BE2C (cell line): ENCODE data around the gene MMP2.

ENCODE experiments used
- DNase-seq: peaks from one replicate; pipeline ENCODE4 v3.0.0-alpha.2; 2020
- H3K27me3 ChIP-seq: fragments of 250-450 bp; sonication (Bioruptor Pico); 2 replicates; pipeline ENCODE4 v1.5.1; 2020; ENCODE audit warnings: mild to moderate bottlenecking
- H3K36me3 ChIP-seq: fragments of 250-450 bp; sonication (Bioruptor Pico); 2 replicates; pipeline ENCODE4 v1.5.1; 2020; ENCODE audit warnings: mild to moderate bottlenecking
- H3K4me1 ChIP-seq: fragments of 250-450 bp; sonication (Bioruptor Pico); 2 replicates; pipeline ENCODE4 v1.5.1; 2020
- H3K4me3 ChIP-seq: 2 replicates; pipeline ENCODE4 v1.5.1; 2011; ENCODE audit warnings: low read depth, low read length
- H3K9me3 ChIP-seq: fragments of 250-450 bp; sonication (Bioruptor Pico); 2 replicates; pipeline ENCODE4 v1.5.1; 2020
- CTCF ChIP-seq: IDR thresholded peaks from 2 replicates; pipeline ENCODE4 v1.5.1; 2012; ENCODE audit warnings: mild to moderate bottlenecking, low read depth, low read length

Gene MMP2

GRCh38 chr16:55465077-55465896, 13.7 kb upstream of the MMP2 start:
- Histone ChIP-seq H3K4me3 (peak overlapping the region; percentile 47), H3K9me3 (no peaks in the 10 kb centered on the region), H3K27me3 (no peaks in the 10 kb centered on the region), H3K36me3 (no peaks in the 10 kb centered on the region), H3K4me1 (peaks cover under 1% of the 10 kb centered on the region)
- peak; percentile 91 for DNase-seq
- TF ChIP-seq CTCF: peak; percentile 100

GRCh38 chr16:55466209-55466608, 12.8 kb upstream of the MMP2 start:
- Histone ChIP-seq H3K9me3 (no peaks in the 10 kb centered on the region), H3K4me3 (no peak overlapping the region), H3K27me3 (no peaks in the 10 kb centered on the region), H3K36me3 (no peaks in the 10 kb centered on the region), H3K4me1 (peaks cover 8% of the 10 kb centered on the region)
- no peak; the same call in 1 of the 2 replicates for TF ChIP-seq CTCF
- DNase-seq: no peak

GRCh38 chr16:55467898-55468297, 11.1 kb upstream of the MMP2 start:
- Histone ChIP-seq H3K36me3 (no peaks in the 10 kb centered on the region), H3K27me3 (no peaks in the 10 kb centered on the region), H3K9me3 (no peaks in the 10 kb centered on the region), H3K4me3 (no peak overlapping the region), H3K4me1 (peaks cover 8% of the 10 kb centered on the region)
- DNase-seq: no peak
- no peak for TF ChIP-seq CTCF

- Histone ChIP-seq H3K9me3 (no peaks in the 10 kb centered on the region), H3K4me3 (no peak overlapping the region), H3K4me1 (peaks cover 8% of the 10 kb centered on the region), H3K27me3 (no peaks in the 10 kb centered on the region), H3K36me3 (no peaks in the 10 kb centered on the region)
- no peak for TF ChIP-seq CTCF
- no peak for DNase-seq
These were observed 10.5 kb upstream of the MMP2 start for GRCh38 chr16:55468352-55468990.

GRCh38 chr16:55469821-55470532, 9.0 kb upstream of the MMP2 start:
- TF ChIP-seq CTCF: no peak
- Histone ChIP-seq H3K36me3 (no peaks in the 10 kb centered on the region), H3K4me3 (no peak overlapping the region), H3K9me3 (no peaks in the 10 kb centered on the region), H3K27me3 (no peaks in the 10 kb centered on the region), H3K4me1 (peaks cover 8% of the 10 kb centered on the region)
- DNase-seq: no peak
